ENCODE measurements around the gene SVBP. TPM values are rescaled to one million over a fixed set of nuclear protein-coding genes. Genes with fewer than 3 reads are reported as not detected.

SVBP gene
- total RNA-seq, 1 experiment from 2014 or later = 41.3 TPM

- Histone ChIP-seq H2BK5ac (ENCODE audit: insufficient read length, low read length) (no peak overlapping the region), H2AK5ac (ENCODE audit: insufficient read length, low read length) (no peak overlapping the region), H4K20me1 (ENCODE audit: control insufficient read depth, insufficient read depth, insufficient read length) (no peaks in the 10 kb centered on the region), H3K4ac (ENCODE audit: low read depth, low read length) (no peak overlapping the region), H3K79me2 (ENCODE audit: insufficient read depth, low read length) (no peaks in the 10 kb centered on the region), H4K5ac (ENCODE audit: insufficient read length, low read depth, low read length) (no peak overlapping the region), H2AFZ (ENCODE audit: low read length) (no peak overlapping the region), H3K18ac (ENCODE audit: insufficient read length, low read depth, low read length) (no peak overlapping the region), H4K8ac (replicated peaks; ENCODE audit: insufficient read length, low read depth, low read length) (no peak overlapping the region), H3K79me1 (ENCODE audit: insufficient read depth, low read depth, low read length, poor library complexity, severe bottlenecking) (no peaks in the 10 kb centered on the region), H4K91ac (ENCODE audit: insufficient read length, low read depth, low read length) (no peak overlapping the region), H3K9ac (ENCODE audit: extremely low read depth, insufficient read length, low read length) (no peak overlapping the region), H3K56ac (ENCODE audit: insufficient read length, low read depth, low read length) (no peak overlapping the region), H2BK12ac (ENCODE audit: insufficient read length, low read depth, low read length) (no peak overlapping the region), H3K27ac (ENCODE audit: insufficient read length, low read depth, low read length) (no peak overlapping the region), H3K23me2 (ENCODE audit: insufficient read length, low read depth, low read length, poor library complexity, severe bottlenecking) (no peaks in the 10 kb centered on the region), H2BK15ac (ENCODE audit: low read depth, low read length) (no peak overlapping the region), H3K14ac (ENCODE audit: insufficient read depth, low read length) (no peak overlapping the region), H3K27me3 (ENCODE audit: insufficient read depth, low read length) (no peaks in the 10 kb centered on the region), H3K4me1 (ENCODE audit: insufficient read depth, low read length) (no peaks in the 10 kb centered on the region), H2BK20ac (ENCODE audit: low read depth, low read length, poor library complexity, severe bottlenecking) (no peak overlapping the region), H3K23ac (ENCODE audit: insufficient read length, low read depth, low read length) (no peak overlapping the region), H2BK120ac (ENCODE audit: low read depth, low read length, poor library complexity, severe bottlenecking) (no peak overlapping the region), H3T11ph (ENCODE audit: low read length) (no peak overlapping the region), H3K9me3 (ENCODE audit: control insufficient read depth, low read depth, low read length) (no peaks in the 10 kb centered on the region), H3K4me2 (ENCODE audit: insufficient read depth, insufficient read length, low read length) (no peak overlapping the region)
- WGBS (ENCODE audit: extremely low coverage, insufficient read length, low lambda C conversion rate) = no CpG with 5 or more reads among the region's 2 CpGs
- Mint-ChIP-seq H3K4me3 (no peak overlapping the region), H3K4me1 (peaks cover 4 to 8% of the 10 kb centered on the region in 2 experiments; a peak in 3 of 4 replicates), H3K27ac (no peak overlapping the region), H3K36me3 (ENCODE audit: insufficient read depth in 1 of 3, low read depth in 3 of 3) (peaks cover 6 to 24% (median 11%) of the 10 kb centered on the region in 3 experiments; a peak in 6 of 7 replicates), H3K9me3 (no peaks in the 10 kb centered on the region), H3K27me3 (ENCODE audit: low read depth) (no peaks in the 10 kb centered on the region)
- TF ChIP-seq, protein P1, sequence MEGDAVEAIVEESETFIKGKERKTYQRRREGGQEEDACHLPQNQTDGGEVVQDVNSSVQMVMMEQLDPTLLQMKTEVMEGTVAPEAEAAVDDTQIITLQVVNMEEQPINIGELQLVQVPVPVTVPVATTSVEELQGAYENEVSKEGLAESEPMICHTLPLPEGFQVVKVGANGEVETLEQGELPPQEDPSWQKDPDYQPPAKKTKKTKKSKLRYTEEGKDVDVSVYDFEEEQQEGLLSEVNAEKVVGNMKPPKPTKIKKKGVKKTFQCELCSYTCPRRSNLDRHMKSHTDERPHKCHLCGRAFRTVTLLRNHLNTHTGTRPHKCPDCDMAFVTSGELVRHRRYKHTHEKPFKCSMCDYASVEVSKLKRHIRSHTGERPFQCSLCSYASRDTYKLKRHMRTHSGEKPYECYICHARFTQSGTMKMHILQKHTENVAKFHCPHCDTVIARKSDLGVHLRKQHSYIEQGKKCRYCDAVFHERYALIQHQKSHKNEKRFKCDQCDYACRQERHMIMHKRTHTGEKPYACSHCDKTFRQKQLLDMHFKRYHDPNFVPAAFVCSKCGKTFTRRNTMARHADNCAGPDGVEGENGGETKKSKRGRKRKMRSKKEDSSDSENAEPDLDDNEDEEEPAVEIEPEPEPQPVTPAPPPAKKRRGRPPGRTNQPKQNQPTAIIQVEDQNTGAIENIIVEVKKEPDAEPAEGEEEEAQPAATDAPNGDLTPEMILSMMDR (conservative IDR thresholded peaks at IDR 0.05) = no peak
- DNase-seq = no peak
Measured at GRCh38 chr1:42841440-42842147, 24.4 kb upstream of the SVBP start.
